Subcutaneous adipose tissue (tissue), 4 donors: ENCODE measurements around the gene GPR176. TPM values are rescaled to one million over a fixed set of nuclear protein-coding genes. Genes with fewer than 3 reads are reported as not detected.

Source experiments
- total RNA-seq, 4 donors: library from RNA; depleted of rRNA; stranded (reverse); fragments of >200 nt; gene quantifications; one replicate each; pipeline ENCODE4 v1.1.0, GENCODE V29; 2016
- TF ChIP-seq, protein P1 (sequence below): fragments of 450-650 bp; IDR thresholded peaks from one replicate; pipeline ENCODE4 v1.5.1; 2016; ENCODE audit warnings: low read depth, mild to moderate bottlenecking, control low read depth, antibody characterized with exemption, moderate library complexity

Gene GPR176
- total RNA-seq, 4 donors from 2014 or later, result 3.8 to 13.0 (median 9.5) TPM

DNA sequence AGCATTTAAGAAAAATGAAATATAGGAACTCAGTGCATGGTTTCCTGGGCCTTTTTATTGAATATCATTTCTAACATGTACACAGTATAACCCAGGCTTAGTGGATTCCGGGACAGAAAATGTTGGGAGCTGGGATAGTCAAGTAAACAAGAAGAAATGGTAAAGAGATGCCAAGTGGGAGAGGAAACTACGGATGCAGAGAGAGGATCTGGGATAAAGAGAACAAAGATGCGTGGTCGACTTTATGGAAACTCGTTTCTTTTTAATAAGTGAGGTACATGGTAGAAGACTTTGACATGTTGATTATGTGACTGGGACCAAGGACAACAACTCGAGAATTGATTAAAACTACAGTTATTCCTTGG lies 1.2 kb upstream of the GPR176 start:
- TF ChIP-seq, protein P1, sequence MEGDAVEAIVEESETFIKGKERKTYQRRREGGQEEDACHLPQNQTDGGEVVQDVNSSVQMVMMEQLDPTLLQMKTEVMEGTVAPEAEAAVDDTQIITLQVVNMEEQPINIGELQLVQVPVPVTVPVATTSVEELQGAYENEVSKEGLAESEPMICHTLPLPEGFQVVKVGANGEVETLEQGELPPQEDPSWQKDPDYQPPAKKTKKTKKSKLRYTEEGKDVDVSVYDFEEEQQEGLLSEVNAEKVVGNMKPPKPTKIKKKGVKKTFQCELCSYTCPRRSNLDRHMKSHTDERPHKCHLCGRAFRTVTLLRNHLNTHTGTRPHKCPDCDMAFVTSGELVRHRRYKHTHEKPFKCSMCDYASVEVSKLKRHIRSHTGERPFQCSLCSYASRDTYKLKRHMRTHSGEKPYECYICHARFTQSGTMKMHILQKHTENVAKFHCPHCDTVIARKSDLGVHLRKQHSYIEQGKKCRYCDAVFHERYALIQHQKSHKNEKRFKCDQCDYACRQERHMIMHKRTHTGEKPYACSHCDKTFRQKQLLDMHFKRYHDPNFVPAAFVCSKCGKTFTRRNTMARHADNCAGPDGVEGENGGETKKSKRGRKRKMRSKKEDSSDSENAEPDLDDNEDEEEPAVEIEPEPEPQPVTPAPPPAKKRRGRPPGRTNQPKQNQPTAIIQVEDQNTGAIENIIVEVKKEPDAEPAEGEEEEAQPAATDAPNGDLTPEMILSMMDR, result no peak

GRCh38 chr15:39920510-39921273 lies 626 bp upstream of the GPR176 start:
- TF ChIP-seq, protein P1, result no peak

DNA sequence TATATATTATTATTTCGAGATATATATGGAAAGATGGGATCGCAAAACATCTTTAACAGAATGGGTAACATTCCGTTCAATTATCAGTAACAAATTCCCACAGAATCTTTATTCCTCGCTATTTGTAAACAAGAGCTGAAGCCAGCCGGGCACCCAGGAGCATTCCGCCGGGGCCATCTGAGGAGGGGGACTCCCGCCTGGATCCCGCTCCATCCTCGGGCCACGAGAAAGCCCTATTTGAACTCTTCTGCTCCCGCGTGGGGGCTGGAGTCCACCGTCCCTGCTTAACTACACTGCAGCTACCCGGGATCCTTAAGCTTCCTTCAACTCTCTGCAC lies 687 bp downstream of the GPR176 start:
- TF ChIP-seq, protein P1, result no peak

- TF ChIP-seq, protein P1, result no peak
Measured at GRCh38 chr15:39918688-39919385, 1.2 kb downstream of the GPR176 start.

- TF ChIP-seq, protein P1, result no peak
Measured at GRCh38 chr15:39914977-39915376, 5.1 kb downstream of the GPR176 start.

DNA sequence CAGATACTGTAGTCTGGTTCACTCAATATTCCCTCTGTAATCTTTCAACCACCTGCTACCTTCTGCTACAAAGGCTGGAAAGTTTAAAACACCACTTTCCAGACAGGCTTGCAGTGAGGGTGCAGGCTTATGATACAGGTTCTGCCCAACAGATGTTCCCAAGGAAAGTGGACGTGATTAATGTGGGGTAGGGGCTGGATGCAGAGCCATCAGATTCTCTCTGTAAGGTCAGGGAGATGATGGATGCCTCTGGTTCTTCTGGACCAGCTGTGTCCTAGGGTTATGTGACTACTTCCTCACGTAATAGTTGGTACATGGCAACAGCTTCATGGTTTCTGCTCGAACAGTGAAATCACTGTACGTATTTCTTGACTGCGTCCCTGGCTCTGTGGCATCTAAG lies 11.1 kb downstream of the GPR176 start:
- TF ChIP-seq, protein P1, result no peak

DNA sequence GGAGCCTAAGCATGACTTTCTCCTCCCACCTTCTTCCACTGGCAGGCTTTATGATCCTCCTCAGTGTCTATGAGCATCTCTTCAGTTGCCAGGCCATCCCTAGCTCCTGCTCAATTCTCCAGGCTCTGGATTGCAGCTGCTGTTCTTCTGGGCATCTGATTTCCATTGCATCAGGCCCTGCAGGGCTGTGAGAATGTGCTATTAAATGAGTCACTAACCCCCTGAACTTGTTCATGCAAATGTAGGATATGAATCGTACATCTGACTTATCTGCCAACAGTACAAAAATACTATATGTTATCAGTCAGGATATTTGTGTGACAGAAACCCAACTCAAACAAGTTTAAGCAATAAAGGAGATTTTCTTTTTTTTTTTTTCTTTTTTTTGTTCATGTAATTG lies 11.9 kb downstream of the GPR176 start:
- TF ChIP-seq, protein P1, result no peak
